ENCODE results near the gene MYL5.

DNA sequence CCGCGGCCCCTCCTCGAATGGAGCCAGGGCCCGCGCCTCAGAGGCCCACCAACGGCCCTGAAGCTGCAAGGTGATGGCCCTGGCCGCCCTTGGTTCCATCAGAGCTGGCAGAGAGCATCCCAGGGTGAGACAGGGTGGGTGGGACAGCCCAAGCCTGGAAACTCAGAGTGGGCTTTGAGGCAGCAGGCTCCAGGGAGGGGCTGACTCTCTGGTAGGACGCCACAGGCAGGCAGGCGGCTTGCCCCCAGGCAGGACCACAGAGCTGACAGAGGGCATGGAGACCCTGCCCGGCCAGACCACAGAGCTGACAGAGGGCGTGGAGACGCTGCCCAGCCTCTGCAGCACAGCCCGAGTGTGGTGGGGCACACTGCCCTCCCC, 4.8 kb downstream of the MYL5 start:
- TF ChIP-seq, protein P1, sequence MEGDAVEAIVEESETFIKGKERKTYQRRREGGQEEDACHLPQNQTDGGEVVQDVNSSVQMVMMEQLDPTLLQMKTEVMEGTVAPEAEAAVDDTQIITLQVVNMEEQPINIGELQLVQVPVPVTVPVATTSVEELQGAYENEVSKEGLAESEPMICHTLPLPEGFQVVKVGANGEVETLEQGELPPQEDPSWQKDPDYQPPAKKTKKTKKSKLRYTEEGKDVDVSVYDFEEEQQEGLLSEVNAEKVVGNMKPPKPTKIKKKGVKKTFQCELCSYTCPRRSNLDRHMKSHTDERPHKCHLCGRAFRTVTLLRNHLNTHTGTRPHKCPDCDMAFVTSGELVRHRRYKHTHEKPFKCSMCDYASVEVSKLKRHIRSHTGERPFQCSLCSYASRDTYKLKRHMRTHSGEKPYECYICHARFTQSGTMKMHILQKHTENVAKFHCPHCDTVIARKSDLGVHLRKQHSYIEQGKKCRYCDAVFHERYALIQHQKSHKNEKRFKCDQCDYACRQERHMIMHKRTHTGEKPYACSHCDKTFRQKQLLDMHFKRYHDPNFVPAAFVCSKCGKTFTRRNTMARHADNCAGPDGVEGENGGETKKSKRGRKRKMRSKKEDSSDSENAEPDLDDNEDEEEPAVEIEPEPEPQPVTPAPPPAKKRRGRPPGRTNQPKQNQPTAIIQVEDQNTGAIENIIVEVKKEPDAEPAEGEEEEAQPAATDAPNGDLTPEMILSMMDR (IDR thresholded peaks at IDR 0.05; ENCODE audit: insufficient read depth, low read depth, low read length): no peak
- TF ChIP-seq EZH2 (IDR thresholded peaks at IDR 0.05; ENCODE audit: insufficient read depth, low read length): no peak
